GM20000 (cell line): ENCODE data around the gene RBMS3.

ENCODE experiments used
- DNase-seq: peaks from one replicate; pipeline ENCODE4 v3.0.0; 2012; ENCODE audit warnings: low spot score
- TF ChIP-seq, protein P1 (sequence below): IDR thresholded peaks from 2 replicates; pipeline ENCODE4 v1.5.1; 2012; ENCODE audit warnings: mild to moderate bottlenecking, control low read depth; ENCODE audit errors: extremely low read depth, missing control alignments

RBMS3 gene

DNA sequence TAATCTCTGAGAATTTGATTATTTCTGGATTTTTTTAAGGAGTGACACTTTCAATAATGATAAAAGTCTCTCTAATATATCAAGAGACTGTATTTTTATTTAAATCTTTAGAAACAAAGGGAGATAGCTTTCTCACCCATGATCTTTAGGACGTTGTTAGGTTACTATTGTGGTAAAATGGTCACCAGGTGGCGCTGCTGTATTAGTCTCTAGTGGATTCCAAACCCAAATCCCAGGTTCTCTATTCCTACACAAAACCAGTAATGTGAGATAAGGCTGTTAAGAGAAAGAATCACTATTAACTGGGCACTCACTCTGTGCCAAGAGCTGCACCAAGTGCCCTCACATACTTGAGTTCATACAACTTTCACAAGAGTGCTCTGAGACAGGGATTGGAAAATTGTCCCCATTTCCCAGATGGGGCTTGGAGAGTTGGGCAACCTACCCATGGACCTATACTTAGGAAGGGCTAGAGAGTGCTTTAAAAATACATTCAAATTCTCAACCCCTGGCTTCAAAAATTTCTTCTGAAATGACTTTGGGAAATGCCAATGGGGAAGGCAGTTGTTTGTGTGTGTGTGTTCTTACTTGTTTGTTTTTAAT is 732.2 kb downstream of the RBMS3 start:
- TF ChIP-seq, protein P1, sequence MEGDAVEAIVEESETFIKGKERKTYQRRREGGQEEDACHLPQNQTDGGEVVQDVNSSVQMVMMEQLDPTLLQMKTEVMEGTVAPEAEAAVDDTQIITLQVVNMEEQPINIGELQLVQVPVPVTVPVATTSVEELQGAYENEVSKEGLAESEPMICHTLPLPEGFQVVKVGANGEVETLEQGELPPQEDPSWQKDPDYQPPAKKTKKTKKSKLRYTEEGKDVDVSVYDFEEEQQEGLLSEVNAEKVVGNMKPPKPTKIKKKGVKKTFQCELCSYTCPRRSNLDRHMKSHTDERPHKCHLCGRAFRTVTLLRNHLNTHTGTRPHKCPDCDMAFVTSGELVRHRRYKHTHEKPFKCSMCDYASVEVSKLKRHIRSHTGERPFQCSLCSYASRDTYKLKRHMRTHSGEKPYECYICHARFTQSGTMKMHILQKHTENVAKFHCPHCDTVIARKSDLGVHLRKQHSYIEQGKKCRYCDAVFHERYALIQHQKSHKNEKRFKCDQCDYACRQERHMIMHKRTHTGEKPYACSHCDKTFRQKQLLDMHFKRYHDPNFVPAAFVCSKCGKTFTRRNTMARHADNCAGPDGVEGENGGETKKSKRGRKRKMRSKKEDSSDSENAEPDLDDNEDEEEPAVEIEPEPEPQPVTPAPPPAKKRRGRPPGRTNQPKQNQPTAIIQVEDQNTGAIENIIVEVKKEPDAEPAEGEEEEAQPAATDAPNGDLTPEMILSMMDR, result peak; percentile 36

DNA sequence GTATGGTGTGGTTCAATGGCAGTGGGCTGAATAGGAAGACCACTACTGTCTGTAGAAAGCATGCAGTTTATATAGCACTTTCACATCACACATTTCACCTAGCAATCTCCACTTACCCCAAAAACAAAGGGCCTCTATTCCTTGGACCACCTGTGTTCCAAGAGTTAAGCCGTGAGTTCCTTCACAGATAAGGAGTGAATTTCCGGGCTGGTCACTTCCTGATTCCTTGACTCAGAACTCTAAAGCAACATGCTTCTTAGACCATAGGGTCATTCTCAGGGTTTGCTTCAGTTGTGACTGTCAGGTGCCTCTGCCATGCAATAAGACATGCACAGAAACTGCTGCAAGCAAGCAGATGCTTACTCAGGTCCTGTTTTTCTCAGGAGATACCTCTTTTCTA is 737.0 kb downstream of the RBMS3 start:
- DNase-seq, result no peak
- TF ChIP-seq, protein P1, result no peak

More for the DNA sequence above, 732.2 kb downstream of the RBMS3 start:
- DNase-seq, result peak; percentile 12

DNA sequence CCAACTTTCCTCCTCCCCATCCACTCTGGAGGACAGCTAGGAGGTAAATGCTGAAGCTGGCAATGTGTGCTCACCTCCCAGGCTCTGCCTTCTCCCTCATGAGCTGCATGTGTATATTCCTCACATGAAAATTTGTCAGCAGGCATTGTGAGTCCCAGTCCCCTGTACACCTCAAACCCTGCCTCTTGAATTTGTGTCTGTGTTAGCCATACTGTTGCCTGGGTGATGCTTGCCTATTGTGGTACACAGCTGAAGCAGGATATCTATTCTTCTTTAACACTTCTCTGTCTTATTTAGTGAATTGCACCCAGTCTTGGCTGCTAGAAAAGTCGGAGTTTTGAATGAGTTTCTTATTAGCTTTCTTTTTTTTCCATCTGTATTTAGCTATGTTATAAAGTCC is 739.5 kb downstream of the RBMS3 start:
- DNase-seq, result no peak

DNA sequence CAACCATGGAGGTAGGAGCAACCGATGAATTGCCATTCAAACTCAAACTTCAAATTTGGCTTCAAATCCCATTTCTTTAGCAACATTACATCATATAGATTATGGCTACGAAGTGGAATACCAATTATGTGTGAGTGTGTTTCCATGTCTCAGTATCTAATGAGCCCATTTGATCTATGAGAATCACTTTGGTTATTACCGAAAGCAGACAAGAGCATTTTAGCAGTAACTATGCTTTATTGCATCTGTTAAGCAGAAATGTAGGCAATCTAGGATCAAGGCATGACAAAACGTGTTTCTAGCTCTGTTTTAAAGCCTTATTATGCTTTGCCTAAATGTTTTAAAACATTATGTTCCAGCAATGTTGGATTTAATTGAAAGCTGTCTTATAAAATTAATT is 743.6 kb downstream of the RBMS3 start:
- TF ChIP-seq, protein P1, result no peak
- DNase-seq, result no peak

More for the DNA sequence above, 739.5 kb downstream of the RBMS3 start:
- TF ChIP-seq, protein P1, result no peak

DNA sequence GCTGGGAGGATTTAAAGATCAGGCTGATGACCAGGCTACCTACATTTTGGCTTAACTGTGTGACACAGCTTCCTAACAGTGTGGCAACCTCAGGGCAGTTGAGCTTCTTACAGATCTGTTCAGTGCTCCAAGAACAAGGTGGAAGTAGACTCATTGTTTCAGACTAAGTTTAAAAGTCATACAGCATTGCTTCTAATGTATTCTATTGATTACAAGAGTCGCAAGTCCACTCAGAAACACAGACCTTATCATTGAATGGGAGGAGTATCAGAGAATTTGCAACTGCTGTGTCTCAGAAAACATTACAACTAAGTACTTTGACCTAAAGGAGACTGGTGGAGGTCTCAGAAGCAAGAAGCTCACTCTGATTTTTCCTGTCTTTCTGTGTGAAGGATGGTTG is 746.0 kb downstream of the RBMS3 start:
- no peak for DNase-seq
- TF ChIP-seq, protein P1, result no peak

DNA sequence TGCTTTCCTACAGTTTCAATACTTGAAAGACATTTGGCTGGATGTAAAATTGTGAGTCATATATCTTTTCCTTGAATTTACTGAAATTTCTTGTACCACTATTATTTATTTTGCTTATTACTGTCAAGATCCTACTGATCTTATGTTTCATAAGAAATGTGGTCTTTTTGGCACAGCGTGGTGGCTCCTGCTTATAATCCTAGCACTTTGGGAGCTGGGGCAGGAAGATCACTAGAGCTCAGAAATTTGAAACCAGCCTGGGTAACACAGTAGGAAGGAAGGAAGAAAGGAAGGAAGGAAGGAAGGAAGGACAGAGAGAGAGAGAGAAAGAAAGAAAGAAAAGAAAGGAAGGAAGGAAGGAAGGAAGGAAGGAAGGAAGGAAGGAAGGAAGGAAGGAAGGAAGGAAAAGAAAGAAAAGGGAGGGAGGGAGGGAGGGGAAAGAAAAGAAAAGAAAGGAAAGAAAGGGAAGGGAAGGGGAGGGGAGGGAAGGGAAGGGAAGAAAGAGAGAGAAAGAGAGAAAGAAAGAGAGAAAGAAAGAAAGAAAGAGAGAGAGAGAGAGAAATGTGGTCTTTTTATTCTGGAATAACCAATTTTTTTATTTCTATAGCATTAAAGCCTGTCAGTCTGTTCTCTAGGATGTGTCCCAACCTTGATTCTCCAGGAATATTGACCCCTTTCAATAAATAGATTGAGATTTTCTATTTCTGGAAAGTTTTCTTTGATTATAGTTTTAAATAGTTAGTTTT is 753.5 kb downstream of the RBMS3 start:
- DNase-seq, result no peak

More for the DNA sequence above, 753.5 kb downstream of the RBMS3 start:
- TF ChIP-seq, protein P1, result no peak
